SK-N-MC (cell line): ENCODE data around the gene LRRC32.

Experiments used
- EZH2 ChIP-seq: fragments of 200-600 bp; sonication (generic); IDR thresholded peaks from one replicate; pipeline ENCODE4 v1.6.1; 2017; ENCODE audit warnings: antibody characterized with exemption
- FOXP2 ChIP-seq: optimal IDR thresholded peaks from 2 replicates; pipeline ENCODE3; 2011; ENCODE audit warnings: mild to moderate bottlenecking, moderate library complexity; ENCODE audit not compliant: insufficient read depth; ENCODE audit errors: extremely low read length, control extremely low read depth
- POLR2AphosphoS5 ChIP-seq: IDR thresholded peaks from 2 replicates; pipeline ENCODE4 v1.6.1; 2012; ENCODE audit warnings: mild to moderate bottlenecking, low read depth, low read length, borderline replicate concordance

DNA sequence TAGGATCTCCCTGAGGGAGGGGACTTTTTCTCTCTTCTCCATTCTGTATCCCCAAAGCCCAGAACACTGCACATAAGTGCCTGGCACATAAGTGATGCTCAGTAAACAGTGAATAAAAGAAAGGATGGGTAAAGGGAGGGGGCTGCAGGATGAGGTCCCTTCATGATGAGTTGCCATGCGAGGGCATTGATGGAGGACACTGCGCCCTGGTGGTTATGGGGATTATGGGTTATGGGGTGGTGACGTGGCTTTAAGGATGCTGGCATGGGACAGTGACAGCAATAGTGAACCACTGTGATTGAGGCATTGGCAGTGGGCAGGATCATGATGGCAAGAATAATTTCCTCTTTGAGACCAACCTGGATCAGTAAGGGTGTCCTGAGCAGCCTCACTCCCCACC is 43.9 kb upstream of the LRRC32 start:
- TF ChIP-seq EZH2: no peak
- no peak for TF ChIP-seq POLR2AphosphoS5
- TF ChIP-seq FOXP2: no peak
